Panc1 (cell line): Measurements from ENCODE around the gene FLRT1.

Experiments used
- CTCF ChIP-seq: fragments of 450-650 bp; IDR thresholded peaks from 2 replicates; pipeline ENCODE4 v1.5.1; 2017; ENCODE audit warnings: mild to moderate bottlenecking
- POLR2AphosphoS5 ChIP-seq: IDR thresholded peaks from 2 replicates; pipeline ENCODE4 v1.6.1; 2012; ENCODE audit warnings: mild to moderate bottlenecking, low read depth, low read length, moderate library complexity
- REST ChIP-seq, 2 experiments: IDR thresholded peaks; 2 replicates each; pipeline ENCODE4 v1.6.1; 2011 to 2012; ENCODE audit warnings: low read depth in 2 of 2, control low read depth in 1 of 2, low read length in 1 of 2, mild to moderate bottlenecking in 1 of 2, moderate library complexity in 1 of 2; ENCODE audit not compliant: insufficient read depth in 1 of 2
- SIN3A ChIP-seq: IDR thresholded peaks from 2 replicates; pipeline ENCODE4 v1.6.1; 2012; ENCODE audit warnings: low read depth, mild to moderate bottlenecking, low read length, moderate library complexity, borderline replicate concordance; ENCODE audit not compliant: insufficient read depth
- TCF7L2 ChIP-seq: IDR thresholded peaks from 2 replicates; pipeline ENCODE4 v1.6.1; 2011; ENCODE audit warnings: mild to moderate bottlenecking, low read depth, low read length, inconsistent platforms

GRCh38 chr11:64011371-64011770 is 24.4 kb upstream of the FLRT1 start:
- TF ChIP-seq CTCF (no peak), SIN3A (no peak), REST (IDR thresholded peaks at IDR 0.05; ENCODE audit: insufficient read depth in 1 of 2, low read depth in 2 of 2, low read length in 1 of 2) (no peak), POLR2AphosphoS5 (no peak), TCF7L2 (no peak)
